ENCODE data around the gene AAK1.
"Not testable (repeated sequence)": the region's sequence is repeated elsewhere in the genome, so short reads cannot be mapped to it uniquely, and the experiment has no call there.

The AAK1 gene

GRCh38 chr2:69659941-69660483 is 16.5 kb upstream of the AAK1 start:
- no peak for DNase-seq (ENCODE audit: low read depth in 2 of 2)

- no peak for DNase-seq (ENCODE audit: low read depth in 2 of 2)
Observed at GRCh38 chr2:69659349-69659748, 15.8 kb upstream of the AAK1 start.

- peak; percentile 66 to 67 for DNase-seq (ENCODE audit: low read depth in 2 of 2)
Observed at GRCh38 chr2:69652206-69652605, 8.7 kb upstream of the AAK1 start.

- DNase-seq (ENCODE audit: low read depth in 2 of 2), result not testable (repeated sequence)
Observed at GRCh38 chr2:69647196-69647595, 3.7 kb upstream of the AAK1 start.

GRCh38 chr2:69646714-69647113 is 3.2 kb upstream of the AAK1 start:
- no peak for DNase-seq (ENCODE audit: low read depth in 2 of 2)

- DNase-seq (ENCODE audit: low read depth in 2 of 2), result no peak
Observed at GRCh38 chr2:69645921-69646320, 2.4 kb upstream of the AAK1 start.

GRCh38 chr2:69645031-69645431 is 1.5 kb upstream of the AAK1 start:
- no peak for DNase-seq (ENCODE audit: low read depth in 2 of 2)

- DNase-seq (ENCODE audit: low read depth in 2 of 2), result no peak
Observed at GRCh38 chr2:69644506-69644979, 1.0 kb upstream of the AAK1 start.

GRCh38 chr2:69642709-69643601 is 584 bp downstream of the AAK1 start:
- DNase-seq (ENCODE audit: low read depth in 2 of 2), result peak; percentile 82 to 83

- no peak for DNase-seq (ENCODE audit: low read depth in 2 of 2)
Observed at GRCh38 chr2:69641887-69642708, 1.4 kb downstream of the AAK1 start.

- DNase-seq (ENCODE audit: low read depth in 2 of 2), result no peak
Observed at GRCh38 chr2:69641471-69641870, 2.1 kb downstream of the AAK1 start.

- DNase-seq (ENCODE audit: low read depth in 2 of 2), result no peak
Observed at GRCh38 chr2:69639266-69639665, 4.3 kb downstream of the AAK1 start.

GRCh38 chr2:69638630-69639029 is 4.9 kb downstream of the AAK1 start:
- no peak for DNase-seq (ENCODE audit: low read depth in 2 of 2)

- no peak for DNase-seq (ENCODE audit: low read depth in 2 of 2)
Observed at GRCh38 chr2:69637923-69638322, 5.6 kb downstream of the AAK1 start.

GRCh38 chr2:69636395-69636794 is 7.1 kb downstream of the AAK1 start:
- no peak for DNase-seq (ENCODE audit: low read depth in 2 of 2)

GRCh38 chr2:69635432-69635831 is 8.1 kb downstream of the AAK1 start:
- DNase-seq (ENCODE audit: low read depth in 2 of 2), result no peak

- no peak for DNase-seq (ENCODE audit: low read depth in 2 of 2)
Observed at GRCh38 chr2:69634196-69634821, 9.2 kb downstream of the AAK1 start.

- no peak for DNase-seq (ENCODE audit: low read depth in 2 of 2)
Observed at GRCh38 chr2:69631402-69631801, 12.1 kb downstream of the AAK1 start.

GRCh38 chr2:69629921-69630608 is 13.5 kb downstream of the AAK1 start:
- DNase-seq (ENCODE audit: low read depth in 2 of 2), result no peak

GRCh38 chr2:69628325-69629021 is 15.1 kb downstream of the AAK1 start:
- no peak for DNase-seq (ENCODE audit: low read depth in 2 of 2)

Data from fibroblast of skin of left quadriceps (primary cell).